ENCODE data around the gene QKI. TPM values are rescaled to one million over a fixed set of nuclear protein-coding genes. Genes with fewer than 3 reads are reported as not detected.

The QKI gene
- total RNA-seq, 1 experiment from 2014 or later, result 176 TPM

DNA sequence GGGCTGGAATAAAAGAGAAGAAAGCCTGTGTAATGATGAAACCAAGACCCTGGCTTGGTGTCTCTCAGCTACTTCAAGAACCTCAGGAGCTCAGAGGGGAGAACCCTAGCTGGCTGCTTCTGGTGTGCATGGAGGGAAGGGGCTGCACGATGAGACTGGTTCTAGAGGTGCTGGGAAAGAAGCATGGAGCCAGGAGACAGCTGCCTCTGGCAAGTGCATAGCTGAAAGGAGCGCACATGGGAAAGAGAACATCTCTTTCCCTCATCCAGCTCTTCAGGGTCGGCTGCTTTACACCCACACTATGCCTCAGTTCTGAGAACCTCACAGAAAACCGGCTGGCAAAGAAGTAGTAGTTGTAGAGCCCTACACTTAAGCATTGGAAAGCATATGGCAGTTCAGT lies 139.5 kb downstream of the QKI start:
- no peak overlapping the region for H2AK5ac ChIP-seq (ENCODE audit: insufficient read length, low read length)
- no peak overlapping the region for H3K4me2 ChIP-seq (ENCODE audit: insufficient read depth, insufficient read length, low read length)
- H2BK120ac ChIP-seq (ENCODE audit: low read depth, low read length, poor library complexity, severe bottlenecking), result no peak overlapping the region
- no peak overlapping the region for H2BK15ac ChIP-seq (ENCODE audit: low read depth, low read length)
- H3K9me3 ChIP-seq (ENCODE audit: control insufficient read depth, low read depth, low read length), result no peaks in the 10 kb centered on the region
- H3K4ac ChIP-seq (ENCODE audit: low read depth, low read length), result no peak overlapping the region
- peak overlapping the region in 2 of 3 experiments; percentile 14 to 71; a peak in 3 of 7 replicates for H3K27ac Mint-ChIP-seq
- peaks cover 2% of the 10 kb centered on the region for H3K79me1 ChIP-seq (ENCODE audit: insufficient read depth, low read depth, low read length, poor library complexity, severe bottlenecking)
- H3K27me3 Mint-ChIP-seq (ENCODE audit: low read depth), result no peaks in the 10 kb centered on the region
- no peak for TF ChIP-seq CTCF (conservative IDR thresholded peaks at IDR 0.05)
- no peak overlapping the region for H3K14ac ChIP-seq (ENCODE audit: insufficient read depth, low read length)
- H4K91ac ChIP-seq (ENCODE audit: insufficient read length, low read depth, low read length), result no peak overlapping the region
- no peak overlapping the region for H3K27ac ChIP-seq (ENCODE audit: insufficient read length, low read depth, low read length)
- WGBS (ENCODE audit: extremely low coverage, insufficient read length, low lambda C conversion rate), result no CpG with 5 or more reads among the region's 4 CpGs
- peaks cover 13 to 47% (median 38%) of the 10 kb centered on the region in 3 experiments for H3K36me3 Mint-ChIP-seq (ENCODE audit: insufficient read depth in 1 of 3, low read depth in 3 of 3)
- H2BK5ac ChIP-seq (ENCODE audit: insufficient read length, low read length), result no peak overlapping the region
- H3K9me3 Mint-ChIP-seq, result no peaks in the 10 kb centered on the region; a peak in 1 of 5 replicates
- peaks cover 5 to 14% of the 10 kb centered on the region in 2 experiments for H3K4me1 Mint-ChIP-seq
- DNase-seq, result no peak
- no peak overlapping the region for H3T11ph ChIP-seq (ENCODE audit: low read length)
- peaks cover 3% of the 10 kb centered on the region for H4K20me1 ChIP-seq (ENCODE audit: control insufficient read depth, insufficient read depth, insufficient read length)
- no peak overlapping the region for H4K5ac ChIP-seq (ENCODE audit: insufficient read length, low read depth, low read length)
- no peak overlapping the region for H4K8ac ChIP-seq (replicated peaks; ENCODE audit: insufficient read length, low read depth, low read length)
- H2BK12ac ChIP-seq (ENCODE audit: insufficient read length, low read depth, low read length), result no peak overlapping the region
- no peaks in the 10 kb centered on the region for H3K4me1 ChIP-seq (ENCODE audit: insufficient read depth, low read length)
- H3K18ac ChIP-seq (ENCODE audit: insufficient read length, low read depth, low read length), result no peak overlapping the region
- H3K56ac ChIP-seq (ENCODE audit: insufficient read length, low read depth, low read length), result no peak overlapping the region
- H2BK20ac ChIP-seq (ENCODE audit: low read depth, low read length, poor library complexity, severe bottlenecking), result no peak overlapping the region
- no peak overlapping the region for H3K9ac ChIP-seq (ENCODE audit: extremely low read depth, insufficient read length, low read length)
- 0 out of 2 replicates have a peak, but pooled peaks cover 2% of the 10 kb centered on the region for H3K79me2 ChIP-seq (ENCODE audit: insufficient read depth, low read length)
- no peak overlapping the region for H2AFZ ChIP-seq (ENCODE audit: low read length)
- H3K27me3 ChIP-seq (ENCODE audit: insufficient read depth, low read length), result no peaks in the 10 kb centered on the region
- H3K23ac ChIP-seq (ENCODE audit: insufficient read length, low read depth, low read length), result no peak overlapping the region
- no peak overlapping the region for H3K4me3 Mint-ChIP-seq
- H3K23me2 ChIP-seq (ENCODE audit: insufficient read length, low read depth, low read length, poor library complexity, severe bottlenecking), result no peaks in the 10 kb centered on the region
